Liver (tissue), 9 donors: ENCODE measurements around the gene TULP4. TPM values are rescaled to one million over a fixed set of nuclear protein-coding genes. Genes with fewer than 3 reads are reported as not detected.

ENCODE experiments used
- DNase-seq: peaks from one replicate; pipeline ENCODE4 v3.0.0-alpha.2; 2017; ENCODE audit warnings: low spot score
- H3K27ac ChIP-seq, 2 donors: one replicate each; pipeline ENCODE4 v1.7.0; 2013; ENCODE audit warnings: inconsistent platforms in 2 of 2, low read length in 2 of 2, control low read depth in 1 of 2, low read depth in 1 of 2, mild to moderate bottlenecking in 1 of 2
- H3K27me3 ChIP-seq, 4 donors: one replicate each; pipeline versions ENCODE4 v1.6.1 to v1.7.0; 2013; ENCODE audit warnings: low read length in 3 of 4, inconsistent platforms in 1 of 4, mild to moderate bottlenecking in 1 of 4, moderate library complexity in 1 of 4; ENCODE audit not compliant: control insufficient read depth in 4 of 4, insufficient read depth in 4 of 4
- H3K36me3 ChIP-seq, 4 donors: one replicate each; pipeline versions ENCODE4 v1.6.1 to v1.7.0; 2013; ENCODE audit warnings: low read length in 3 of 4, mild to moderate bottlenecking in 3 of 4, low read depth in 1 of 4, moderate library complexity in 1 of 4; ENCODE audit not compliant: control insufficient read depth in 4 of 4, insufficient read depth in 3 of 4
- H3K4me1 ChIP-seq, 4 donors: one replicate each; pipeline versions ENCODE4 v1.6.1 to v1.7.0; 2013; ENCODE audit warnings: low read length in 3 of 4, mild to moderate bottlenecking in 3 of 4, moderate library complexity in 1 of 4; ENCODE audit not compliant: control insufficient read depth in 4 of 4, insufficient read depth in 4 of 4
- H3K4me3 ChIP-seq, 3 donors: one replicate each; pipeline versions ENCODE4 v1.6.1 to v1.7.0; 2013; ENCODE audit warnings: low read length in 3 of 3, control low read depth in 1 of 3, low read depth in 1 of 3, mild to moderate bottlenecking in 1 of 3
- H3K9ac ChIP-seq, 2 donors: one replicate each; pipeline ENCODE4 v1.7.0; 2013; ENCODE audit warnings: low read length in 2 of 2, mild to moderate bottlenecking in 2 of 2, moderate library complexity in 2 of 2, control low read depth in 1 of 2, low read depth in 1 of 2
- H3K9me3 ChIP-seq, 4 donors: one replicate each; pipeline versions ENCODE4 v1.6.1 to v1.7.0; 2013; ENCODE audit warnings: low read length in 3 of 4; ENCODE audit not compliant: control insufficient read depth in 4 of 4
- EGR1 ChIP-seq, 2 donors: IDR thresholded peaks; 2 replicates each; pipeline ENCODE4 v1.6.1; 2016 to 2018; ENCODE audit warnings: antibody characterized with exemption in 2 of 2, low read depth in 2 of 2
- FOXA1 ChIP-seq: IDR thresholded peaks from 2 replicates; pipeline ENCODE4 v1.6.1; 2016; ENCODE audit warnings: antibody characterized with exemption
- FOXA2 ChIP-seq: IDR thresholded peaks from 2 replicates; pipeline ENCODE4 v1.6.1; 2016; ENCODE audit warnings: antibody characterized with exemption
- GABPA ChIP-seq, 2 donors: IDR thresholded peaks in 1 of 2; conservative IDR thresholded peaks in 1 of 2; 2 replicates each; pipeline ENCODE4 v1.6.1; 2016; ENCODE audit warnings: antibody characterized with exemption in 2 of 2, mild to moderate bottlenecking in 1 of 2, moderate library complexity in 1 of 2
- HNF4A ChIP-seq, 2 donors: conservative IDR thresholded peaks; 2 replicates each; pipeline ENCODE4 v1.6.1; 2016; ENCODE audit warnings: antibody characterized with exemption in 2 of 2, mild to moderate bottlenecking in 2 of 2
- HNF4G ChIP-seq: IDR thresholded peaks from 2 replicates; pipeline ENCODE4 v1.6.1; 2016; ENCODE audit warnings: antibody characterized with exemption
- JUND ChIP-seq, 2 donors: IDR thresholded peaks; 2 replicates each; pipeline ENCODE4 v1.6.1; 2016; ENCODE audit warnings: antibody characterized with exemption in 2 of 2
- NR2F2 ChIP-seq: IDR thresholded peaks from 2 replicates; pipeline ENCODE4 v1.6.1; 2016; ENCODE audit warnings: antibody characterized with exemption
- RAD21 ChIP-seq, 2 donors: IDR thresholded peaks; 2 replicates each; pipeline ENCODE4 v1.6.1; 2016; ENCODE audit warnings: antibody characterized with exemption in 2 of 2, mild to moderate bottlenecking in 2 of 2
- RXRA ChIP-seq, 2 donors: IDR thresholded peaks; 2 replicates each; pipeline ENCODE4 v1.6.1; 2017 to 2018; ENCODE audit warnings: antibody characterized with exemption in 2 of 2, mild to moderate bottlenecking in 1 of 2
- SP1 ChIP-seq: IDR thresholded peaks from 2 replicates; pipeline ENCODE4 v1.6.1; 2018; ENCODE audit warnings: antibody characterized with exemption, mild to moderate bottlenecking
- TAF1 ChIP-seq: conservative IDR thresholded peaks from 2 replicates; pipeline ENCODE4 v1.6.1; 2016; ENCODE audit warnings: antibody characterized with exemption, mild to moderate bottlenecking
- YY1 ChIP-seq: IDR thresholded peaks from 2 replicates; pipeline ENCODE4 v1.6.1; 2016; ENCODE audit warnings: antibody characterized with exemption, mild to moderate bottlenecking
- WGBS: extraction: QIAGEN DNeasy Blood & Tissue Kit; methylation state at CpG from one replicate; pipeline ENCODE4 v1.1.7; 2013; 5-methylcytosine and 5-hydroxymethylcytosine counted together
- polyA plus RNA-seq, 2 donors: library from polyadenylated mRNA; stranded (reverse) in 1 of 2; unstranded in 1 of 2; fragments of 200-250 nt in 1 of 2; fragments of >200 nt in 1 of 2; fragmentation: Nextera tagmentation in 1 of 2; extraction: Ambion mirVana in 1 of 2; gene quantifications; one replicate each; pipeline versions ENCODE4 v1.2.1 to v1.2.3, GENCODE V29; 2013 to 2015
- total RNA-seq, 2 donors: library from RNA; depleted of rRNA; stranded (reverse); fragments of >200 nt; gene quantifications; one replicate each; pipeline ENCODE4 v1.2.3, GENCODE V29; 2014
- TF ChIP-seq, protein P1 (sequence below): IDR thresholded peaks from 2 replicates; pipeline ENCODE4 v1.6.1; 2016; ENCODE audit warnings: antibody characterized with exemption
- TF ChIP-seq, protein P2 (sequence below): IDR thresholded peaks from 2 replicates; pipeline ENCODE4 v1.6.1; 2016; ENCODE audit warnings: antibody characterized with exemption, mild to moderate bottlenecking
- TF ChIP-seq, protein P3 (sequence below): IDR thresholded peaks from 2 replicates; pipeline ENCODE4 v1.6.1; 2016; ENCODE audit warnings: antibody characterized with exemption
- TF ChIP-seq, protein P4 (sequence below): IDR thresholded peaks from 2 replicates; pipeline ENCODE4 v1.6.1; 2016; ENCODE audit warnings: antibody characterized with exemption
- TF ChIP-seq, protein P5 (sequence below): fragments of 150-350 bp; IDR thresholded peaks from 2 replicates; pipeline ENCODE4 v1.5.1; 2017; ENCODE audit warnings: improper control_type of control experiment, low read depth, low read length; ENCODE audit not compliant: missing input control
- donor health status: healthy.
- donor health status: healthy.
- donor health status: healthy.
- donor health status: healthy.
- donor health status: healthy.

The TULP4 gene, protein sequence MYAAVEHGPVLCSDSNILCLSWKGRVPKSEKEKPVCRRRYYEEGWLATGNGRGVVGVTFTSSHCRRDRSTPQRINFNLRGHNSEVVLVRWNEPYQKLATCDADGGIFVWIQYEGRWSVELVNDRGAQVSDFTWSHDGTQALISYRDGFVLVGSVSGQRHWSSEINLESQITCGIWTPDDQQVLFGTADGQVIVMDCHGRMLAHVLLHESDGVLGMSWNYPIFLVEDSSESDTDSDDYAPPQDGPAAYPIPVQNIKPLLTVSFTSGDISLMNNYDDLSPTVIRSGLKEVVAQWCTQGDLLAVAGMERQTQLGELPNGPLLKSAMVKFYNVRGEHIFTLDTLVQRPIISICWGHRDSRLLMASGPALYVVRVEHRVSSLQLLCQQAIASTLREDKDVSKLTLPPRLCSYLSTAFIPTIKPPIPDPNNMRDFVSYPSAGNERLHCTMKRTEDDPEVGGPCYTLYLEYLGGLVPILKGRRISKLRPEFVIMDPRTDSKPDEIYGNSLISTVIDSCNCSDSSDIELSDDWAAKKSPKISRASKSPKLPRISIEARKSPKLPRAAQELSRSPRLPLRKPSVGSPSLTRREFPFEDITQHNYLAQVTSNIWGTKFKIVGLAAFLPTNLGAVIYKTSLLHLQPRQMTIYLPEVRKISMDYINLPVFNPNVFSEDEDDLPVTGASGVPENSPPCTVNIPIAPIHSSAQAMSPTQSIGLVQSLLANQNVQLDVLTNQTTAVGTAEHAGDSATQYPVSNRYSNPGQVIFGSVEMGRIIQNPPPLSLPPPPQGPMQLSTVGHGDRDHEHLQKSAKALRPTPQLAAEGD (N-terminal part only)
- 10 to 100 TPM; 22.7 to 53.3 TPM for total RNA-seq
- 10 to 100 TPM in 1 of 2 donors, 1 to 10 TPM in 1; 2.2 to 13.2 TPM for polyA plus RNA-seq

DNA sequence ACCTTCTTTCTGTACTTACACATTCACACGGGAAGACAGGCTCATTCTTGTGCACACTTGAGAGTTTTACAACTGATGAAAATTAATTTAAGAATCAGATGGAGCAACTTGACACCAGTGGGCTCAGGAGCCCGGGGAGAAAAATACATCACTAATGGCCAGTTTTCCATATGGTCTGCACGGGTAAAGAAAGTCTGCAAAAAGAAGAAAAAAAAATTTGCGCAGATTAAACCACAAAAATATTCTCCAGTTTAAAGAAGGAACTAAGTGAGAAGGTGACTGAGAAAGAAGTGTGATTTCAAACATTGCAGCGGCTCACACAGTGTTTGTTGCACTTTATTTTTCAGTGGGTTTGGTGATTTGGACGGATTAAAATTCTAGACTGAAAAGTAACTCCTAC is at the start of gene TULP4:
TULP4 (plus strand) TSS at position 301 of the 400 bp plus-strand sequence. CDS start 1,552 bp downstream, outside the sequence.
- Histone ChIP-seq H3K27me3 (no peaks in the 10 kb centered on the region), H3K9me3 (peaks cover 0 to 1% (median 0%) of the 10 kb centered on the region in 4 donors), H3K9ac (no peak within 1 kb of the TSS), H3K4me3 (no peak within 1 kb of the TSS), H3K27ac (no peak within 1 kb of the TSS), H3K36me3 (peaks cover 0 to 5% (median 1%) of the 10 kb centered on the region in 4 donors), H3K4me1 (no peaks in the 10 kb centered on the region)
- DNase-seq, result no peak
- no peak for TF ChIP-seq NR2F2
- TF ChIP-seq YY1, result no peak
- TF ChIP-seq FOXA2, result no peak
- no peak for TF ChIP-seq EGR1 (IDR thresholded peaks at IDR 0.05; ENCODE audit: low read depth in 2 of 2)
- TF ChIP-seq, protein P1, sequence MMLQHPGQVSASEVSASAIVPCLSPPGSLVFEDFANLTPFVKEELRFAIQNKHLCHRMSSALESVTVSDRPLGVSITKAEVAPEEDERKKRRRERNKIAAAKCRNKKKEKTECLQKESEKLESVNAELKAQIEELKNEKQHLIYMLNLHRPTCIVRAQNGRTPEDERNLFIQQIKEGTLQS, result no peak
- no peak for TF ChIP-seq RXRA (IDR thresholded peaks at IDR 0.05)
- WGBS, result 76% methylated on average over 6 of the region's 6 CpGs

DNA sequence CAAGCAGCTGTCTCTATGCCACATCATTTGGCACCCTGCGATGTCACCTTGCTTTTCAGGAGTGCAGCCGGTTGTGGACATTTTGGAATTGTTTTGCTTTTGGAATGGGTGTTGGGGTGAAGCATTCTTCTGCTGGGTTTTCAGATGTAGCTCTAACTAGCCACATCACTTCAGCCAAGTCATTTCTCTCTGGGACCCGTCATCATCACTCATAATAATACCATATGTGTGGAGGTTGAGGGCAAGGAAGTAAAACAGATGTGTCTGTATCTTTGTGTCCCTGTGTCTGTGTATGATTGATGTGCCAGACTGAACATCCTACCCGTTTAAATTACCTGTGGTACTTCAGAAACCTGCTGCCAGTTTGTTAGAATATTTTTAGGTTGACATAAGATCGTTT is 49.5 kb upstream of the TULP4 start:
- DNase-seq, result no peak
- TF ChIP-seq EGR1 (IDR thresholded peaks at IDR 0.05; ENCODE audit: low read depth in 2 of 2), result no peak
- no peak for TF ChIP-seq RXRA (IDR thresholded peaks at IDR 0.05)
- TF ChIP-seq, protein P2, sequence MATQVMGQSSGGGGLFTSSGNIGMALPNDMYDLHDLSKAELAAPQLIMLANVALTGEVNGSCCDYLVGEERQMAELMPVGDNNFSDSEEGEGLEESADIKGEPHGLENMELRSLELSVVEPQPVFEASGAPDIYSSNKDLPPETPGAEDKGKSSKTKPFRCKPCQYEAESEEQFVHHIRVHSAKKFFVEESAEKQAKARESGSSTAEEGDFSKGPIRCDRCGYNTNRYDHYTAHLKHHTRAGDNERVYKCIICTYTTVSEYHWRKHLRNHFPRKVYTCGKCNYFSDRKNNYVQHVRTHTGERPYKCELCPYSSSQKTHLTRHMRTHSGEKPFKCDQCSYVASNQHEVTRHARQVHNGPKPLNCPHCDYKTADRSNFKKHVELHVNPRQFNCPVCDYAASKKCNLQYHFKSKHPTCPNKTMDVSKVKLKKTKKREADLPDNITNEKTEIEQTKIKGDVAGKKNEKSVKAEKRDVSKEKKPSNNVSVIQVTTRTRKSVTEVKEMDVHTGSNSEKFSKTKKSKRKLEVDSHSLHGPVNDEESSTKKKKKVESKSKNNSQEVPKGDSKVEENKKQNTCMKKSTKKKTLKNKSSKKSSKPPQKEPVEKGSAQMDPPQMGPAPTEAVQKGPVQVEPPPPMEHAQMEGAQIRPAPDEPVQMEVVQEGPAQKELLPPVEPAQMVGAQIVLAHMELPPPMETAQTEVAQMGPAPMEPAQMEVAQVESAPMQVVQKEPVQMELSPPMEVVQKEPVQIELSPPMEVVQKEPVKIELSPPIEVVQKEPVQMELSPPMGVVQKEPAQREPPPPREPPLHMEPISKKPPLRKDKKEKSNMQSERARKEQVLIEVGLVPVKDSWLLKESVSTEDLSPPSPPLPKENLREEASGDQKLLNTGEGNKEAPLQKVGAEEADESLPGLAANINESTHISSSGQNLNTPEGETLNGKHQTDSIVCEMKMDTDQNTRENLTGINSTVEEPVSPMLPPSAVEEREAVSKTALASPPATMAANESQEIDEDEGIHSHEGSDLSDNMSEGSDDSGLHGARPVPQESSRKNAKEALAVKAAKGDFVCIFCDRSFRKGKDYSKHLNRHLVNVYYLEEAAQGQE, result no peak
- no peak for TF ChIP-seq FOXA1
- TF ChIP-seq, protein P3, sequence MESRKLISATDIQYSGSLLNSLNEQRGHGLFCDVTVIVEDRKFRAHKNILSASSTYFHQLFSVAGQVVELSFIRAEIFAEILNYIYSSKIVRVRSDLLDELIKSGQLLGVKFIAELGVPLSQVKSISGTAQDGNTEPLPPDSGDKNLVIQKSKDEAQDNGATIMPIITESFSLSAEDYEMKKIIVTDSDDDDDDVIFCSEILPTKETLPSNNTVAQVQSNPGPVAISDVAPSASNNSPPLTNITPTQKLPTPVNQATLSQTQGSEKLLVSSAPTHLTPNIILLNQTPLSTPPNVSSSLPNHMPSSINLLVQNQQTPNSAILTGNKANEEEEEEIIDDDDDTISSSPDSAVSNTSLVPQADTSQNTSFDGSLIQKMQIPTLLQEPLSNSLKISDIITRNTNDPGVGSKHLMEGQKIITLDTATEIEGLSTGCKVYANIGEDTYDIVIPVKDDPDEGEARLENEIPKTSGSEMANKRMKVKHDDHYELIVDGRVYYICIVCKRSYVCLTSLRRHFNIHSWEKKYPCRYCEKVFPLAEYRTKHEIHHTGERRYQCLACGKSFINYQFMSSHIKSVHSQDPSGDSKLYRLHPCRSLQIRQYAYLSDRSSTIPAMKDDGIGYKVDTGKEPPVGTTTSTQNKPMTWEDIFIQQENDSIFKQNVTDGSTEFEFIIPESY, result no peak
- no peak for TF ChIP-seq TAF1
- no peak for TF ChIP-seq NR2F2
- no peak for TF ChIP-seq JUND (IDR thresholded peaks at IDR 0.05)
- TF ChIP-seq, protein P4, sequence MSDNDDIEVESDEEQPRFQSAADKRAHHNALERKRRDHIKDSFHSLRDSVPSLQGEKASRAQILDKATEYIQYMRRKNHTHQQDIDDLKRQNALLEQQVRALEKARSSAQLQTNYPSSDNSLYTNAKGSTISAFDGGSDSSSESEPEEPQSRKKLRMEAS, result no peak
- no peak for TF ChIP-seq GABPA (IDR thresholded peaks at IDR 0.05 in 1 of 2, conservative IDR thresholded peaks at IDR 0.05 in 1 of 2)
- TF ChIP-seq HNF4A (conservative IDR thresholded peaks at IDR 0.05), result no peak
- TF ChIP-seq HNF4G, result no peak
- TF ChIP-seq, protein P1, result no peak
- TF ChIP-seq YY1, result no peak
- TF ChIP-seq, protein P5, sequence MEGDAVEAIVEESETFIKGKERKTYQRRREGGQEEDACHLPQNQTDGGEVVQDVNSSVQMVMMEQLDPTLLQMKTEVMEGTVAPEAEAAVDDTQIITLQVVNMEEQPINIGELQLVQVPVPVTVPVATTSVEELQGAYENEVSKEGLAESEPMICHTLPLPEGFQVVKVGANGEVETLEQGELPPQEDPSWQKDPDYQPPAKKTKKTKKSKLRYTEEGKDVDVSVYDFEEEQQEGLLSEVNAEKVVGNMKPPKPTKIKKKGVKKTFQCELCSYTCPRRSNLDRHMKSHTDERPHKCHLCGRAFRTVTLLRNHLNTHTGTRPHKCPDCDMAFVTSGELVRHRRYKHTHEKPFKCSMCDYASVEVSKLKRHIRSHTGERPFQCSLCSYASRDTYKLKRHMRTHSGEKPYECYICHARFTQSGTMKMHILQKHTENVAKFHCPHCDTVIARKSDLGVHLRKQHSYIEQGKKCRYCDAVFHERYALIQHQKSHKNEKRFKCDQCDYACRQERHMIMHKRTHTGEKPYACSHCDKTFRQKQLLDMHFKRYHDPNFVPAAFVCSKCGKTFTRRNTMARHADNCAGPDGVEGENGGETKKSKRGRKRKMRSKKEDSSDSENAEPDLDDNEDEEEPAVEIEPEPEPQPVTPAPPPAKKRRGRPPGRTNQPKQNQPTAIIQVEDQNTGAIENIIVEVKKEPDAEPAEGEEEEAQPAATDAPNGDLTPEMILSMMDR, result no peak
- no peak for TF ChIP-seq SP1
- no peak for TF ChIP-seq RAD21 (IDR thresholded peaks at IDR 0.05)
- no peak for TF ChIP-seq FOXA2
- WGBS, result 84% methylated on average over 5 of the region's 5 CpGs

More for the DNA sequence above, 49.5 kb upstream of the TULP4 start:
- no peak overlapping the region for H3K4me3 ChIP-seq
- no peak overlapping the region for H3K27ac ChIP-seq
- H3K4me1 ChIP-seq, result no peaks in the 10 kb centered on the region
- no peaks in the 10 kb centered on the region for H3K36me3 ChIP-seq
- no peaks in the 10 kb centered on the region for H3K27me3 ChIP-seq
- H3K9me3 ChIP-seq, result no peaks in the 10 kb centered on the region
- no peak overlapping the region for H3K9ac ChIP-seq
